Stimulated activated CD8-positive, alpha-beta memory T cell treated with anti-CD3 and anti-CD28 coated beads, Interleukin-4, amount 100 ng/mL, for 24 hours (primary cell): ENCODE results near the gene FERMT3.
A peak's percentile ranks its signal among the peaks of the same experiment; 100 is the strongest.

Experiments used
- DNase-seq: peaks from one replicate; pipeline ENCODE4 v3.0.0-alpha.2; 2020; ENCODE audit warnings: low read depth

FERMT3 gene

DNA sequence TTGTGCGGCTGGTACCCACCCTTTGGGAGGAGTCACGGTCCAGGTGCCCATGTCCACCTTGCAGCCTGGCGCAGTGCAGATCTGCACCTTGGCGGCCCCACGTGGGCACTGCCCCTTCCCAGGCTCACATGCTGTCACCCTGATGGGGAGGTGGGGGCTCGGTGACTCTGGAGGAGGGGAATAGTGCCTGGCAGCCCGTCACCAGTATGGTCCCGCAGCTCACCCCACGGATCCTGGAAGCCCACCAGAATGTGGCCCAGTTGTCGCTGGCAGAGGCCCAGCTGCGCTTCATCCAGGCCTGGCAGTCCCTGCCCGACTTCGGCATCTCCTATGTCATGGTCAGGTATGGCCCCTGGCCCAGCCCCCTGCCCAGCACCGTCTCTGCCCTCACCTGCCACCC lies 14.3 kb downstream of the FERMT3 start:
- DNase-seq: no peak

DNA sequence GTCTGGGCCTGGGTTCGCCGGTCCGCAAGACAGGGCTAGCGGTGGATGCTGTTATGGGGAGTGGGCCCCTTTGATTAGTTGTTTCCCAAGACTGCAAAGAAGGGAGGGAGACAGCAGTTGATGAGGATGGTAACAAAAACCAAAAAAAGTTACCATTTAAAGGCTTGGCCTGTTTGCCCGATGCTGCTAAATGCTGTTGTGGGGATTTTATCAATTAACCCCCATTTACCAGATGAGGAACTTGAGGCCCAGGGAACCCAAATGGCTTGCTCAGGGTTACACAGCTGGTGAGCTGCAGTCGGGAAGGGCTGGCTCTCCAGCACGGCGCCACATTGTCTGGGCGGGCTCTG lies 16.1 kb downstream of the FERMT3 start:
- no peak for DNase-seq

DNA sequence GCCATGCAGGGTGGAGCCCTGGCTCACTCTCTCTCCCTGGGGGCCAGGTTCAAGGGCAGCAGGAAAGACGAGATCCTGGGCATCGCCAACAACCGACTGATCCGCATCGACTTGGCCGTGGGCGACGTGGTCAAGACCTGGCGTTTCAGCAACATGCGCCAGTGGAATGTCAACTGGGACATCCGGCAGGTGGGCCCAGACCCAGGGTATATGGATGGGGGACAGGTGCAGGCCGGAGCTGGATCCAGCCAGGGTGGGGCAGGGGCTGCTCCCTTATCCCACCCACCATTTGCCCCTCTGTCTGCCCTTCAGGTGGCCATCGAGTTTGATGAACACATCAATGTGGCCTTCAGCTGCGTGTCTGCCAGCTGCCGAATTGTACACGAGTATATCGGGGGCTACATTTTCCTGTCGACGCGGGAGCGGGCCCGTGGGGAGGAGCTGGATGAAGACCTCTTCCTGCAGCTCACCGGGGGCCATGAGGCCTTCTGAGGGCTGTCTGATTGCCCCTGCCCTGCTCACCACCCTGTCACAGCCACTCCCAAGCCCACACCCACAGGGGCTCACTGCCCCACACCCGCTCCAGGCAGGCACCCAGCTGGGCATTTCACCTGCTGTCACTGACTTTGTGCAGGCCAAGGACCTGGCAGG lies 16.6 kb downstream of the FERMT3 start:
- DNase-seq: no peak

DNA sequence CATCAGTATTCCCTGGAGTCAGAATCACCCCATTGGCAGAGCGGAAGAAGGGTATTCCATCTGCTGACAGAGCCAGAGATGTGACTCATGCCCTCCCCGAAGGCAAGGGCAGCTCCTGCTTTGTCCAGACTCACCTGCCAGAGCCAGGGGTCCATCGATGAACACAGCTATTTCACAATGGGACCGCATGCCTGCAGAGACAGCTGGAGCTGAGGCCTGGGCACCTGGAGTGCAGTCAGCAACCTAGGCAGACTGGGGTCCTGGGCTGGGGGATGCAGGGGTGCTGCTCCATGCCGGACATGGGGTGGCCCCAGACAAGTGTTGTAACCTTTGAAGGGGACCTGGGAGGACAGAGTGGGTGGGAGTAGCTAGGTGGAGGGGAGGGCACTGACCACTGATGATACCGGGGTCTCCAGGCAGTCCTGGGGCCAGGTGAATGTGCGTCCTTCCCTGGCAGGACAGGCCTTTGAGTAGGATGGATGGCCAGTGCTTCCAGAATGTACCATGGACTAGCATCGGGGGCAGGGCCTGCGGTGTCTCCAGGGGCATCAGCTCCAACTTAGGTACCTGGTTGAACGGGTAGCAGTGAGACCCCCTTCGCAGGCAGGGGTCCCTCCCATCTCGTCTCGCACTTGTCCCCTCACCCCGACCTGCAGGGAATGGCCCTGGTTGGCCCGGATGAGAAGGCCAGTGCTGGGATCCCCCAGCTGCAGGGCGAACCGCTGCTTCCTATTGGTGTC lies 17.8 kb downstream of the FERMT3 start:
- no peak for DNase-seq

DNA sequence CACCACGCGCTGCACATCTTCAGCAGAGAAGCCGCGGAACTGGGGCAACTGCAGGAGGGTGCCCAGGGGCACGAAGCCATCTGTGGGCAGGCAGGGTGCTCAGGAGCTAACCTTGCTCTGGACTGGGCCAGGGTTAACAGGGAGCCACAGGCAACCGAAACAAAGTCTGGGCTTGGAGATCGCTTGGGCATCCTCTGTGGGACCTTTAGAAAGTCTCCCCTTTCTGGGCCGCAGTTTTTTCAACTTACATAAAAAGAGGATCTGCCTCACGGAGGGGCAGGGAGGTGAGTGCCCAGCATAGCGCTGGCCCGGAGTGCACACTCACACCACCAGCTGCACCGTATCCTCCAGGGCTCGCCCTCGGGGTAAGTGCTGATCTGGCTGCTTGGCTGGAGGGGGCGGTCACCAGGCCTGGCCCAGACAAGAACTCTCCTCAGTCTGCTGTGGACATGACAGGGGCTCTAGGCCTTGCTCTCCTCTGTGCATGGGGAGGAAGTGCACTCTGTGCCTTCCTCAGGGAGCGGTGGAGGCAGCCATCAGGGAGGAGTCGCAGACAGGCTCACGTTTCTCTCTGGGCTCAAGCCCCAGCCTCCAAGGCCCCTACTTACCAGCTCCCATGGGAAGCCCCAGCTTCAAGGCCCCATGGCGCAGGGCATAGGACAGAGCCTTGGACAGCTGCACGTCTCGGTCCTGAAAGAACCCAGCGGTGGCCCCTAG lies 18.5 kb downstream of the FERMT3 start:
- no peak for DNase-seq

DNA sequence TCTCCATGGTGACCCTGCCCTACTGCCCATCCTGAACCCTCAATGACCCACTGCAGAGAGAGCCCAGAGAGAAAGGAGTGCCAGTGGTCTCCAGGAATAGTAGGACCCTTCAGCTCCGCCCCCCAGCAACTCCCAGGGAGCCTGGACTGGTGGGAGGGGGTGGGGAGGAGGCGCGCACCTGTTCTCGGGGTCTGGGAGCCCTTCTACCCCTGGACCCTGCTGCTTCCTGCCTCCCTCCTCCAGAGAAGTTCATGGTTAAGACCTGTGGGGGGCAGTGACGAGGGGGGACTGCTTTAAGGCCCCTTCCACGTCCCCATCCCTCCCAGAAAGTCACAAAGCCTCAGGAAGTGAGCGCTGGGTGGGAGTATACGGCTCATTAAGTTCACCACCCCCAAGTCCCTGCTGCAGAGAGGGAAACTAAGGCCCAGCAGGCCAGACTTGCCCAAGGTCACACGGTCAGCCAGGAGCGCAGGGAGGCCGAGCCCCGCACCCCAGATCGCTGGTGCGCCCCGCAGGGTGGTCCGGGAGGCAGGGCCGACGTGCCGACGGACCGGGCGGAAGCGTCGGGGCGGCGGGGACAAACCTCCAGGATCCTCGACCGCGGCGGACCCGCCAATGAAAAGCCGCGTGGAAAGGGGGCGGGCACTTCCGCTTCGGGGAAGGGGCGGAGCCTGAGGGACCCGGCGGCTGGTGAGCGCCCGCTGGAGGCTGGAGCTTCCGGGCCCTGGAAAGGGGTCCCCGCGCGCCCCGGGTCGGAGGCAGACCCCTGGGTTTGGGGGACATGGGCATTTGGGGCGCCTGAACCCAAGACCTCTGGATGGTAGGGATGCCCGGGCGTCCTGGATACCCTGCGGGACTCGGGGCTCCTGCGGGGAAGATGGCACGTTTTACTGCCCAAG lies 19.3 kb downstream of the FERMT3 start, which contains the start of the genes NUDT22 and TRPT1:
Gene NUDT22, plus strand, starts transcription at position 667 of the 899 bp plus-strand sequence. CDS start 379 bp downstream, outside the sequence.
Gene TRPT1, minus strand, starts transcription at position 579 of the 899 bp plus-strand sequence. Its CDS starts 326 bp downstream, at position 253.
- DNase-seq: peak; percentile 93

DNA sequence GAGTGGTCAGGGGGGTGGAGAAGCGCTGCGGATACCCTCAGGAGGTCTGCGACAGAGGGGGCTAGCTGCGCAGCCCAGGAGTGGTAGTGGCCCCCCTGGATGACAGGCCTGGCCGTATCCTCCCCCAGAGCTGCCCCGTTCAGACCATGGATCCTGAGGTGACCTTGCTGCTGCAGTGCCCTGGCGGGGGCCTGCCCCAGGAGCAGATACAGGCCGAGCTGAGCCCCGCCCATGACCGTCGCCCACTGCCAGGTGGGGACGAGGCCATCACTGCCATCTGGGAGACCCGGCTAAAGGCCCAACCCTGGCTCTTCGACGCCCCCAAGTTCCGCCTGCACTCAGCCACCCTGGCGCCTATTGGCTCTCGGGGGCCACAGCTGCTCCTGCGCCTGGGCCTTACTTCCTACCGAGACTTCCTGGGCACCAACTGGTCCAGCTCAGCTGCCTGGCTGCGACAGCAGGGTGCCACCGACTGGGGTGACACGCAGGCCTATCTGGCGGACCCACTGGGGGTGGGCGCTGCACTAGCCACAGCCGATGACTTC lies 20.1 kb downstream of the FERMT3 start:
- DNase-seq: no peak

DNA sequence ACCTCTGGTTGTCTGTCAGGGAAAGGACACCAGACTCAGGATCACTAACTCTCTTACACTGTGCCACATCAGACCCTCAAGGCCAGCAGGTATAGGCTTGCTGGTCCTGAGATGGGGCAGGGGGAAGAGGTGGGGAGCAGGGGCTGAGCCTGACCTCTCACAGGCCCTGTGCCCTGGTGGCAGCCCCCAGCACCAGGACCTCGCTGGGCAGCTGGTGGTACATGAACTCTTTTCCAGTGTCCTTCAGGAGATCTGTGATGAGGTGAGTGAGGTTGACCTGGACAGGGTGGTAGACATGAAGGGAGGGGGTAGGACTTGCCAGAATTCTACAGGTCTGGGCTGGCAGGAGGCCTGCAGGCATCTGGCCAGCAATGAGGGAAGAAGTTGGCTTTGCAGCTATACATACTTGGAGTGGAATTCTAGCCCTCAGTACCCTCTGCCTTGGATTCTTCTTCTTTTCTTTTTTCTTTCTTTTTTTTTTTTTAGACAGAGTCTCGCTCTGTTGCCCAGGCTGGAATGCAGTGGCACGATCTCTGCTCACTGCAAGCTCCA lies 21.0 kb downstream of the FERMT3 start:
- no peak for DNase-seq

DNA sequence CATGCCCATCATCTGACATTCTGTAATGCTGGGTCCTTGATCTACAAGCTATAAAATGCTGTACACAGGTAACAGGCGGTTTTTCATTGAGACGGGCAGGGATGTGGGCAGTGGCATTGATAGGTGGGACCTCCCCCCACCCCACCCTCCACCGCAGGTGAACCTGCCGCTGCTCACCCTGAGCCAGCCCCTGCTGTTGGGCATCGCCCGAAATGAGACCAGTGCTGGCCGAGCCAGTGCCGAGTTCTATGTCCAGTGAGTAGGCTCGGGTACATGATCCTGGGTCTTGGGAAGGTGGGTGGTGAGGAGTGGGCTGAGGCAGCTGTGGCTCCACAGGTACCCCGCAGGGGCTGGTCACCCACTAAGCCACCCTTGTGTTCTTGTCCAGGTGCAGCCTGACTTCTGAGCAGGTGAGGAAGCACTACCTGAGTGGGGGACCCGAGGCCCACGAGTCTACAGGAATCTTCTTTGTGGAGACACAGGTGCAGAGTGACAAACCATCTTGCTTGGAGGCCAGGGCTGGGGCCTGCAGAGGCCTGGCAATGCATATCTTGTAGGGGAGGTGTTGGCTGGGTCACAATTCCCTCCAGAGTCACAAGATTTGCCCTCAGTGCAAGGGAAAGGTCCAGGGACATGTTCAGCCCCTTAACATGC lies 22.7 kb downstream of the FERMT3 start:
- DNase-seq: no peak

DNA sequence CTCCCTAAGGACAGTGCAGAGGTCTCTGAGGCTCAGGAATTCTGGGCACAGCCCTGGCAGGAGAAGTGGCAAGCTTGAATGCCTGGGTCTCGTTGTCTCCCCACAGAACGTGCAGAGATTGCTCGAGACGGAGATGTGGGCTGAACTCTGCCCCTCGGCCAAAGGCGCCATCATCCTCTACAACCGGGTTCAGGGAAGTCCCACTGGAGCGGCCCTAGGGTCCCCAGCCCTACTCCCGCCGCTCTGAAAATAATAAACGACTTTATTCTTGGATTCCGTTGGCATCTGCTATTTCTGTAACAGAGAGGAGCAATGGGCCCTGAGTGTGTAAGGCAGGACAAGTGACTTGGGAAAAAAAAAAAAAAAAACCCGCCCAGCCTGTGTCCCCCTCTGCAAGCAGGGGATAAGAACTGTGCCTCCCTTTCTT lies 23.2 kb downstream of the FERMT3 start:
- no peak for DNase-seq

DNA sequence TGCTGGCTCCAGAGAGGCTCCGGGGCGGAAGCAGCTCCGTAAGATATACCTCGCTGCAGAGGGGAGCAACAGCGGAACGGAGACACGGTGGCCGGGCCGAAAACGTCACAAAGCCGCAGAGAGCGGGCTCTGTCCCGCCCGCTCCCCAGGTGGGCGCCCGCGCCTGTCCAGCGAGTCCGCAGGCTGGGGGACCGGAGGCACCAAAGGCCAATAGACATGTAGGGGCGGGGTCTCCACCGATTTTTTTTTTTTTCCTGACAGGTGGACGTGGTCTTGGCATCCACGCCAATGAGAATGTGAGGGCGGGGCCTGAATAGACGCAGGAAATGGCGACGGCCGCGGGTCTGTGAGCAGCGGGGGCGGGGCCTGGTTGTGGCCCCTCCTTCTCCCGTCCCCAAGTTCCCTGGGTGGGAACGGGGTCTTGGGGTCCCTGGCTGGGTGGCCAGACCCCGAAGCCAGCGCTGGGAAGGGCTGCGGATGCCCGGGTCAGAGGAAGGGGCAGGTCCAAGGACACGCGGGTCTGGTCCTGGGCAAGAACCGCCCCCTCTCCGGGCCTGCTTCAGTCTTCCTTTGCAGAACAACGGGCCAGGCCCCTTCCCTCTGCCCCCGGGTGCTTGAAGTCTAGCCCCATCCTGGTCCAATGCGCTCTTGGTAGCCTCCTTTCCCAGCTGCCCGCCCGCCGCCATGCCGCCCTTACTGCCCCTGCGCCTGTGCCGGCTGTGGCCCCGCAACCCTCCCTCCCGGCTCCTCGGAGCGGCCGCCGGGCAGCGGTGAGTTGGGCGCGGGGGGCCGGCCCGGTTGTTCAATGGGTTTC lies 23.9 kb downstream of the FERMT3 start, which contains the start of gene DNAJC4:
Gene DNAJC4, plus strand, starts transcription at position 378 of the 814 bp plus-strand sequence. Its CDS starts 307 bp downstream, at position 685.
- peak; percentile 79 for DNase-seq

DNA sequence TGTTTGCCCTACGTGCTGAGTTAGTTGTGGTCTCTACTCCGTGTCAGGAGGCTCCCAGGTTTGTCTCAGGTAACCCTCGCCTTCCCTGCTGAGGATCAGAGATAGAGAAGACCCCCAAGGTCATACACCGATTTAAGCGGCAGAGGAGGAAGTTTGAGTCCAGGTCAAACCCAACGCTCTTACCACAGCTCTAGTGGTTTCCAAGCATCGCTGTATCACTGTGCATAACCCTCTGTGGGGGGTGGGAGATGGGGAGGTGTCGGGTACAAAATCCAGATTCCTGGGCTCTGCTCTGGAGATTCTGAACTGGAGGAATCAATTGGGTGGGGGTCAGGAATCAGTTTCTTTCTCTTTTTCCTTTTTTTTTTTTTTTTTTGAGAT lies 24.5 kb downstream of the FERMT3 start:
- DNase-seq: no peak

DNA sequence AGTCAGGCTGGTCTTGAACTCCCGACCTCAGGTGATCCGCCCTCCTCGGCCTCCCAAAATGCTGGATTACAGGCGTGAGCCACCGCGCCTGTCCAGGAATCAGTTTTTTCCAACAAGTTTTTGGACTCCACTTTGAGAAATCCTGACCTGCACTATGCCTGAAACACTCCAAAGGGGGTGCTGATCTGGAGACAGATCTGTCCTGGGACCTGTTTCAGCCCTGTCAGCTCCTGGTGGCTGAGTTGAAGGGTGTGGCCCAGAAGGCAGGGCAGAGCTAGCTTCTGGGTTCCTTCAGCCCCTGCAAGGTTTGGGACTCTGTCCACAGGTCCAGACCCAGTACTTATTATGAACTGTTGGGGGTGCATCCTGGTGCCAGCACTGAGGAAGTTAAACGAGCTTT lies 25.0 kb downstream of the FERMT3 start:
- no peak for DNase-seq

DNA sequence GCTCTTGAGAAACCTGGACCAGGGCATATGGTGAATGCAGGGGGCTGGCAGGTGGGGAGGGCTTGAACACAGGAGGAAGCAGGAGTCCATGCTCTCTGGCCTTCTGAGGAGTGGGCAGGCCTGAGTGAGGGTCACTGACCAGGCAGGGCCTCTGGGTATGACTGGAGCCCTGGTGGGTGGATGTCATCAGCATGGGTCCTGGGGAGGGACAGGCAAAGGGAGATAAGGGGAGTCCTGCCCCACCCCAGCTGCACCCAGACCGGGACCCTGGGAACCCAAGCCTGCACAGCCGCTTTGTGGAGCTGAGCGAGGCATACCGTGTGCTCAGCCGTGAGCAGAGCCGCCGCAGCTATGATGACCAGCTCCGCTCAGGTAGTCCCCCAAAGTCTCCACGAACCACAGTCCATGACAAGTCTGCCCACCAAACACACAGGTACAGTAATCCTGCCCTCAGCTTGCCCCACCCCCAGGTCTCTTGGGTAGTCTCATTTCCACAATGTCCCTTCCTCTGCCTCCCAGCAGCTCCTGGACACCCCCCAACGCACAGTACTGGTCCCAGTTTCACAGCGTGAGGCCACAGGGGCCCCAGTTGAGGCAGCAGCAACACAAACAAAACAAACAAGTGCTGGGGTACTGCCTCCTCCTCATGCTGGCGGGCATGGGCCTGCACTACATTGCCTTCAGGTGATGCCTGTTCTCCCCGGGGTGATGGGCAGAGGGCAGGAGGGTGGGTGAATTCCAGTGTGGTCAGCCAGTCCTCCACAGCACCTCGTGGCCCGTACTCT lies 25.9 kb downstream of the FERMT3 start:
- no peak for DNase-seq

DNA sequence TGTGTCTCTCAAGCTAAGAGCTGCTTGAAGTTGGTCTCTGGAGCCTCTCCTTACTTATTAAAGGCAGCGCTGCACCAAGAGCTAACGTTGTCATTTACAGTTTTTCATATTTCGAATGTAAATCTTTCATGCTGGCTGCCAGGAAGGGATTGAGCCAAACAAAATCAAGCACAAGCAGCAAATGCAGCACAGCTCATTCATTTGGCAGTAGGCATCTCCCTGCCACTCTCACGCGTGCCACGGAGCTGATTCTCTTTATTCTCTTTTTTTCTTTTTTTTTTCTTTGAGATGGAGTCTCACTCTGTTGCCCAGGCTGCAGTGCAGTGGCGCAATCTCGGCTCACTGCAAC lies 26.4 kb downstream of the FERMT3 start:
- no peak for DNase-seq

DNA sequence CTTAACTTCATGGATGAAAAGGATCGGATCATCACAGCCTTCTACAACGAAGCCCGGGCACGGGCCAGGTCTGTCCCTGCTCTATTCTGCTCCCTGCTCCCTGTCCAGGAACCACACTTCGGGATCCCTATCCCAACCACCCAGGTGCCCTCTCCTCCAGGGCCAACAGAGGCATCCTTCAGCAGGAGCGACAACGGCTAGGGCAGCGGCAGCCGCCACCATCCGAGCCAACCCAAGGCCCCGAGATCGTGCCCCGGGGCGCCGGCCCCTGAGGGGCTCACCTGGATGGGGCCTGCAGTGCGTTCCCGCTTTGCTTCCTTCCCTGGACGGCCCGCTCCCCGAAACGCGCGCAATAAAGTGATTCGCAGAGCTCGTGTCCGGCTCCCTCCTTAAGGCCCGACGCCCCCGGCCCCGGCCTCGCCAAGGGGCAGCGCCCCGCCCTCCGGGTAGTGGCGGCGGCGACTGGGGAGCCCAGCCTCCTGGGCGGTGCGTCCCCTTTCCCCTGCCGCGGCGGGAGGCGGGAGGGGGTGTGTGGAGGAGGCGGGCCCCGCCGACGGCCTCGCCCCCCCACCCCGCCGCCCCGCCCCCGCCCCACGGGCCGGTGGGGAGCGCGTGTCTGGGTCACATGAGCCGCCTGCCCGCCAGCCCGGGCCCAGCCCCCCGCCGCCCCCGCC lies 27.5 kb downstream of the FERMT3 start, which contains the start of gene VEGFB:
Gene VEGFB, plus strand, starts transcription at position 672 of the 674 bp plus-strand sequence. CDS start 250 bp downstream, outside the sequence.
- peak; percentile 47 for DNase-seq

DNA sequence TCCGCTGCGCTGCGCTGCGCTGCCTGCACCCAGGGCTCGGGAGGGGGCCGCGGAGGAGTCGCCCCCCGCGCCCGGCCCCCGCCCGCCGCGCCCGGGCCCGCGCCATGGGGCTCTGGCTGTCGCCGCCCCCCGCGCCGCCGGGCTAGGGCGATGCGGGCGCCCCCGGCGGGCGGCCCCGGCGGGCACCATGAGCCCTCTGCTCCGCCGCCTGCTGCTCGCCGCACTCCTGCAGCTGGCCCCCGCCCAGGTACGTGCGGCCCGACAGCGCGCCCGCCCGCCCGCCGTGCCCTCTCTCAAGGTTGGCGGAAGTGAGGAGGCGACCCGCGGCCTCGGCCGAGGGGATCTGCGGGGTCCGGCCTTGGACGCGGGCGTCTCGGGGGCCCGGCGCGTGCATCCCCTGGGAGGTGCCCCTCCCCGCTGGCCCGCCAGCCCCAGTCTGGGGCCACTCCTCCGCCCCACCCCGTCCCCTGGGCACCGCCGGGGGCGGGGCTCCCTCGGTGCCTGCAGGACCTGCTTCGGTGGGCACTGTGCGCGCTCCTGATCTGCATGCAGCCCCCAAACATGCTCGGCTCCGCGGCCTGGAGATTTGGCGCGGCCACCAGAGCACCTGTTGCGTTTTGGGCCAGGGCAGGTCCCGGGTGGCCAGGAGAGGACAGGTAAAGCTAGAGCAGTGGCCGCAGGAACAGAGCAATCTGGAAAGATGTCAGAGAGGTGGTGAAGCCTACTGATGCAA lies 28.3 kb downstream of the FERMT3 start:
- DNase-seq: peak; percentile 35
